Stimulated activated CD4-positive, alpha-beta T cell treated with anti-CD3 and anti-CD28 coated beads, Interleukin-2, amount 100 ng/mL, for 48 hours (primary cell): ENCODE data around the gene MARK2.

Experiments used
- DNase-seq, 2 donors: peaks; one replicate each; pipeline ENCODE4 v3.0.0-alpha.2; 2020

Gene MARK2

GRCh38 chr11:63911876-63912275 lies 73.0 kb downstream of the MARK2 start:
- no peak for DNase-seq

DNA sequence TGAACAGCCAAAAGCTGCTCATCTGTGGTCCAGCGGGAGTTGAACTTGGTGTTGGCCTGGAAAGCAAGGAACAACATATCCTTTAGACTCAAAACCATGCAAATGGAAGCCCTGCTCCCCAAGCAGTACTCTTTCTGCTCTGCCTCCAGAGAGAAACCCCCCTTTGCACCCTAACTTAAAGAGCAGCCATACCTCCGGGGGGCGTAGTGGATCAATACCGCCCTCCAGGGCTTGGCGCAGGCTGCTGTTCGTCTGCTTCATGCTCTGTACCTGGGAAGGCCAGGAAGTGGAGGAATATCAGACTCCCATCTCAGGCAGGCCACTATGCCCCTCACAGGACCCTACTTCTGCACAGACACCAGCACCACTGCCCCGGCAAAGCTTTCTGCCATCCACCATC lies 73.8 kb downstream of the MARK2 start:
- no peak for DNase-seq

DNA sequence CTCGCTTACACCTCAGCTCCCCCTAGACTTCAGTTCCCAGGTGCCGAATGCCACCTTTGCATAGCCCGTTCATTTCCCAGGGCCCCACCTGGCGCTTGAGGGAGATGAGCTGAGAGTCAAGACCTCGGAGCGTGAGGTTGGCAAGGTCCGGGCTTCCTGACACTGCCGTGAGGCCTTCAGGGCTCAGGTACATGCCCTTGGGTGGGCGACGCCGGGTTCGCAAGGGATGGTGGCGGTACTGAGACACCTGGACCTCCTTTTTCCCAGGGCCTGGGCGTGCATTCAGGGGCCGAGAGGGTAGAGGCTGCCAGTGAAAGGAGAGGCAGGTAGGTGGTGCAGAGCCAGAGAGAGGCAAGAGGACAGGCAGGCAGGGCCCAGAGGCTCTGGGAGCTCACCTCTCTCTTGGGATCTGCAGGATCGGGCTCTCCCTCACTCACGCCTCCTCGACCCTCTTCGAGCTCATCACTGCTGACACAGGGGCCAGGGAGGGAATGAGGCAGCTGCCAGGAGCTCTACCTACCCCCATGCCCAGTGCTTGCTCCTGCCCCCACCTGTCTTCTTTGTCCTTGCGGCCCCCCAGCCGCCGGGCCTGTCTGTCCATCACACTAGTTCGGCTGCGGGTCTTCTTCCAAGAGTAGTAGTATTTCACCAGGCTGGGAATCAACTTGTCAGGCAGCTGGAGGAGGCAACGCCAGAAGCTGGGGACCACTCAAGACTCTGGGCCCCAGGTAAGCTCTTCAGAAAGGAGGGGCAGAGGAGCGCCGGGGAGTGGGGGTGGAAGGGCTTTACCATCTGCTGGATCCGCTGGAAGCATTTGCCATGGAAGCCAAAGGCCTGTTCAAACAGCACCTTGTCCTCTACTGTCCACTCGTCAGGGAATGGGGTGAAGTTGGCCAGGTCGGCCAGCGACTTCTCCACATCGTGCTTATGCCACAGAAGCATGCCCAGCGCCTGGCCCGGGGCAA lies 75.2 kb downstream of the MARK2 start:
- no peak for DNase-seq

- no peak for DNase-seq
Observed at GRCh38 chr11:63914896-63915691, 76.2 kb downstream of the MARK2 start.

DNA sequence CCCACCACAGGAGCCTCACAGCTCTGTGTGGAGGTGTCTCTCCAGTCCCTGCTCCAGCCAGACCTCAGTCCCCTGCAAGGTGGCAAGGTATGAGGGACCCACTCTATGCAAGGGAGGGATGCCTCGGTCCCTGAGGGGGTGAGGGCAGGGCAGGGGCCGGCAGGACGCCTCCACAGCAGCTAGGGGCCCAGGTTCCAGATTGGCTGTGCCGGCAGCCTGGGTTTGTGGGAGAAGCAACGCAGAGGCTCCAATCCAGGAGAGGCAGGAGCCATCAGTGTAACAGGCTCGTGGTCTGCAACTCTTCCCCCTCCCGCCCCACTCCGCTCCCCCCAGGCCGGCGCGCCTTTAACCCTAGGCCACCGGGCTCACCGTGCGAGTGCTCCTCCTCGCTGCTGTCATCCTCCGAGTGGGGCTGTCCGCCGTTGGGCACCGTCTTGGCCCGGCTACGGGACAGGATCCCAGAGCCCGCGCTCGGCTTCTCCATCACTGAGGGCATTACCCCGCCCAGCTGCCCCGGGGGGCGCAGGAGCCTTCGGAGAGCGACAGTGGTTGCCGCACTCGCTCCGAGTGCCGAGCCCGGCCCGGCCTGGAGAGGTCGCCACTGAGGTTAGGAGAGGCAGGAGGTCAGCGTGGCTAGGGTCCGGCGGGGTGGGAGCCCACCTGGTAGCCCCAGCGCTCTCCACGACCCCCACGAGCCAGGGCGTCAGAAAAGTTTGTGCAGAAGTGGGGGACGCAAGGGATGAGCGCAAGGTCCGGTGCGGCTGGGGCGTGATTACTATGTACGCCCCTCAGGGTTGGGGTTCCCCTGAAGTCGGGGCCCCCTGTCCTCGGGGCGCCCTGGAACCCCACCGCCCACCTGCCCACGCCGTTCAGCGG lies 77.3 kb downstream of the MARK2 start:
- peak; percentile 30 to 34 for DNase-seq

DNA sequence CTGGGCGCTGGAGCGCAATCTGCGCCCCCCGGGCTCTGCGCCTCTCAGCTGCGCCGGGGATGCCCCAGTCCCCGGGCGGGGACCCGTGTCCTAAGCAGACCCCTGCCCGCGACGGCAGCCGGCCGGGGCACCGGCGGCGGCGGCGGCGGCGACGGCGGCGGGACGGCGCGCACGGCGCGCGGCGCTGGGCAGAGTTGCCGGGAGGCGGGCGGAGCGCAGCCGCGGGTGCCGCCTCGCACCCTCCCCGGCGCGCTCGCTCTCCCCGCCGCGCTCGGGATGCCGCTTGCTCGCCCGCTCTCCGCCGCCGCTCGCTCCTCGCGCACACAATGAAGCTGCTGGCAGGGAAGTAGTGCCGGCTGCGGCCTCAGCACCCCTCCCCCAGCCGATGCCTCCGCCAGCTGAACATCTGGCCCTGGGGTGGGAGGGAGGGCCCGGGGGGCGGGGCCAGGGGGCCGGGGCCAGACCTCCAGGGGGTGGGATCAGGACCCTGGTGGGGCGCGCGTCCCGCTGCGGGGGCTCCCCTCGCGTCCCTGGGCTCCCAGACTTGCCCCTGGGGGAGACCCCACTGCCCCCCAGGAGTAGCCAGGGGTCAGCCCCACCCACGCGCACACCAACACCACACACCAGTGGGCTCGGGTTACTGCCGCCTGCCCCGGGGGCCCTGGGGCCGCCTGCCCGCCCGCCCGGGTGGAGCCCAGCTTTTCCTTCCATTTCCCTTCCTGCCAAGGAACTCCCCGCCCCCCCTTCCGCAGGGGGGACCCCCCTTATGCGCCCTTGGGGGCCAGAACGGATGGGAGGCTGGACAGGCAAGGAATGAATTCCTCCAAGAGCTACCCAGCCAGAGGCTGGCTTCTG lies 78.2 kb downstream of the MARK2 start, which contains the start of gene RCOR2:
Gene RCOR2, minus strand, starts transcription at position 328 of the 855 bp plus-strand sequence. CDS start 708 bp downstream, outside the sequence.
- DNase-seq: peak; percentile 41 to 56

DNA sequence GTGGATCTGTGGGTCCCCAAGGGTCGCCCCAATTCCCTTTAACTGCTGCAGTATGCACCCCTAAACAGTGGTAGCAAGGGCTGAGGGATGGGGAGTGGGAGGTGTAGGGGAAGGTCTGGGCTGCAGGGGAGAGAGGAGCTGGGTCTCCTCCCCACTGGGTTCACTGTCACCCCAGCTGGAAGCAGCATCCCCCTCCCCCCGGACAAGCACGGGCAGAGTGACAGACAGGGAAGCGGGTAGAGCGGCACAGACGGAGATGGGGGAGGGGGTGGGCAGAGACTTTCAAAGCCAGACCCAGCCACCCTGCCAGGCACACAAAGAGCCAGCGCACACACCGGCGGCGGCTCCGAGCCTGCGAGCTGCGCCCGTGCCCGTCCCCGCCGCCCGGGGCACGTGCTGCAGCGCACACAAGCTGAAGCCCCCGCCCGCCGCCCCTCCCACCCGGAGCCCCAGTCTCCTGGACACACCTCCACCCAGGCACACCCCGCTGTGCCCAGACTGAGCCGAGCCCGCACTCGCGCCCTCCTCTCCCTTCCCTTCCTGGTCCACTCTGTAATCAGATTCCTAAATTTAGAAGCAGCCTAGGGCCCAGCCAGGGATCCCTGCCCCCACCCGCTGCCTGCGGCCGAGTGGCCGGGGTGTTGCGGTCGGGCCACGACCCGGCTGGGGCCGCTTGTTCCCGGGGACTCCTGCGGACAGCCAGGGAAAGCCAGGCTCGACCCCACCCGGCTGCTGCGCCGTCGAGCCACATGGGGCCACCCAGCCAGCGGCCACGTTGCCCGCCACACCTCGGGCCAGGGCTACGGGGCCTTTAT lies 79.0 kb downstream of the MARK2 start:
- DNase-seq: no peak

GRCh38 chr11:63918507-63919191 lies 79.7 kb downstream of the MARK2 start:
- DNase-seq: no peak

DNA sequence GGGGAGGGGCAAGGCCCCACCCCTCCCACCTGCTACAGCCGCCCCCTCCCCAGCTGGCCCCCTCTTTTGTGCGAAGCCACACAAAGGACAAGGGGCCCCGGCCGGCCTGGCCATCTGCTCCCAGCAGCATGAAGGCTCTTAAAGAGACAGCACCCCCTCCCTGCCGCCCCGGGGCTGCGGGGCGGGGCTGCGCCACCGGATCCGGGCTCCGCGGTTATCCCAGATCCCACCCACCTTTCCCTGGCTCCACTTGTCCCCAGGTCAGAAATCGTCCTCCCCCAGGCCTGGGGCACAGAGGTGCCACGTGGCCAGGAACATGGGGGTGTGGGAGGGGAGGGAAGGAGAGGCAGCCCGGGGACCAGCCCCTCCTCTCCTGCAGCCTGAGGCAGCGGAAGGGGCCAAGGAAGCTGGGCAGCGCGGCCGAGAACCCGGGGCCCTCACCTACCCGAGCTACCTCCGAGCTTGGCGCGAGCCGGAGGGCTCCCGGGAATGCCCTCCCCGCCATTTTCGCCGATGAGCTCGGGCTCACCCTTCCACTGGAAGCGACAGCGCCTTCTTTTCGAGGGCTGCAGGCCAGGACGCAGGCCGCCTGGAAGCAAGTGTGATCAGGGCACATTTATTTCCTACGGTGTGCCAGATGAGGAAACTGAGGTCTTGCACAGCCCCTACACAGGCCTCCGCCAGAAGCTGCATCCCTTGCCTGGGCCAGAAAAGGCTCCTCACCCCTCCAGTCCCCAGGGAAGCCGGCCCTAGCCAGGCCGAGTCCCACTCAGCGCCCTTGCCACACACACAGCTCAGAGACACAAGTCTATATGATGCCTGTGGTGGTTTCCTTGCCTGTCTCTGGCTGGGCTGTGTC lies 80.6 kb downstream of the MARK2 start:
- no peak for DNase-seq

- DNase-seq: no peak
Observed at GRCh38 chr11:63920126-63920938, 81.4 kb downstream of the MARK2 start.

GRCh38 chr11:63920939-63921417 lies 82.1 kb downstream of the MARK2 start:
- DNase-seq: no peak

DNA sequence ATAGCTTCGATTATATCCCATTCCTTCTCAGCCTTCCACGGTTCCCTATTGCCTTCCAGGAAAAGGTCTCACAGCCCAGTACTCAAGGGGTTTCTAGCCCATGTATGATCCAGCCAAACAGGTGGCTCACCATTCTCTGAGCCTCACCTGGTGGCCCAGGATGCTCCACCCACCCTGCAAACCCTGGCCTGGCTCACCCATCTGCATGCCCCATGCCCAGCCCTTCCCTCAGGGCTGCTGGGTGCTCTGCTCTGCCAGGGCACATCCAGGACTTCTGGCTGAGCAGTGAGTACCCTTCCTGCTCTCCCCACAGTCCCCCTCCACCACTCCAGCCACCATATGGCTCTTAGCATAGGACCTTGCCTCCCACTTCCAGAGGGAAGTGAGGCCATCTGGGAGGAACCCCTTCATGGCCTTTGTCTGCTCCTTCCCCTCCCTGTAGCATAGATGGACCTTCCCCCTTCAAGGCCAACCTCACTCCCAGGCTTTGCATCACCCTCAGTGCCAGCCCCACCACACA lies 83.8 kb downstream of the MARK2 start:
- DNase-seq: no peak

DNA sequence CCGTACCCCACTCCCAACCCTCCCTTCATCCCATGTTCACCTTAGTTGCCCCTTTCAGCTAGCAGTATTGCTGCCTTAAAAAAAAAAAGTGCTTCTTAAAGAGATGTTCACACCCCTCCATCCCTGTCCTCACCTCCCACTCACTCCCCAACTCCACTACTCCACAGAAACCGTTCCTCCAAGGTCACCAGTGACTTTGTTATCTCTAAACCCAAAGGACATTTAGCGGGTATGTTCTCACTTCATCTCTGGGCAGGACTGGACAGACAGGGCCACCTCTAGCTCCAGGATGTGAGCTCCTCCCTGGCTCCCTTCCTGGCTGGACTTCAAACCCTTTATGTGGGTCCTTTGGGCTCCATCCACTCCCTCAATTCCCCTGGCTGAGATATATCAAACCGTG lies 84.4 kb downstream of the MARK2 start:
- DNase-seq: no peak

- no peak for DNase-seq
Observed at GRCh38 chr11:63929616-63930015, 90.7 kb downstream of the MARK2 start.

DNA sequence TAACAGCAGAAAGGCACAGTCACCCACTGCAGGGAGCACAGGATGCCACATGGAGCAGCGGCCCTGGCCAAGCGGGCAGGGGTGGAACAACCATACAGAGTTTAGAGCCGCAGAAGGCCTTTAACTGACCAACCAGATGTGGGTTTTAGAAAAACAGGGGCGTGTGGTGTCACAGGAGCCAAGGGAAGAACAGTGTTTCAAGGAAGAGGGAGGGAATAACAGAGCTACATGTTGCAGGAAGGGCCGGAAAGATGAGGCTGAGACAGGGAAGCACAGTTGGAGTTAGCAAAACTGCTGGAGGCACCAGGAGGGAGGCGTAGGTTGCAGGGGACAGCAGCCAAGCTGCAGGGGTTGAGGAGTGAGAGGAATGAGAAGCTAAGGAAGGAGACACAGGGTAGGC lies 92.1 kb downstream of the MARK2 start:
- DNase-seq: no peak

- no peak for DNase-seq
Observed at GRCh38 chr11:63931876-63932275, 93.0 kb downstream of the MARK2 start.

DNA sequence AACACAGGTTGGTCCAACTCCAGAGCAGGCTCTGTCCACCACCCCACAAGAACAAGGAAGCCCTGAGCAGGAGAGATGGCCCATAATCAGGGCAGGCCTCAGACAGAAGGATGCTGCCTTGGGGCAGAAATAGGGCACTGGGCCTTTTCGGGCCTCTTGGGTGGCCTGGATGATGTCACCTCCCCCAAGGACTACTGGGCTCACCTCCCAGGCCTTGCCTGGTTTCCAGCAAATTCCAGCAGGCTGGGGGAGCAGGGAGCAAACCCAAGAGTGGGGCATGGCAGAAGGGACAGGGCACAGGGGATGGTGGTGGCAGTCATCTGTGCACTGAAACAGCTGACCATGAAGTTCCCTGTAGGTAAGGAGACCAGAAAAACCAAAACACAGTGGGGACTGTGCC lies 94.5 kb downstream of the MARK2 start:
- DNase-seq: no peak
